ENCODE data around the gene ROBO1.

GRCh38 chr3:78879295-78879860 lies 888.4 kb downstream of the ROBO1 start:
- TF ChIP-seq EZH2phosphoT487 (IDR thresholded peaks at IDR 0.05) (no peak), EZH2 (IDR thresholded peaks at IDR 0.05) (no peak)
- TF ChIP-seq, protein P1, sequence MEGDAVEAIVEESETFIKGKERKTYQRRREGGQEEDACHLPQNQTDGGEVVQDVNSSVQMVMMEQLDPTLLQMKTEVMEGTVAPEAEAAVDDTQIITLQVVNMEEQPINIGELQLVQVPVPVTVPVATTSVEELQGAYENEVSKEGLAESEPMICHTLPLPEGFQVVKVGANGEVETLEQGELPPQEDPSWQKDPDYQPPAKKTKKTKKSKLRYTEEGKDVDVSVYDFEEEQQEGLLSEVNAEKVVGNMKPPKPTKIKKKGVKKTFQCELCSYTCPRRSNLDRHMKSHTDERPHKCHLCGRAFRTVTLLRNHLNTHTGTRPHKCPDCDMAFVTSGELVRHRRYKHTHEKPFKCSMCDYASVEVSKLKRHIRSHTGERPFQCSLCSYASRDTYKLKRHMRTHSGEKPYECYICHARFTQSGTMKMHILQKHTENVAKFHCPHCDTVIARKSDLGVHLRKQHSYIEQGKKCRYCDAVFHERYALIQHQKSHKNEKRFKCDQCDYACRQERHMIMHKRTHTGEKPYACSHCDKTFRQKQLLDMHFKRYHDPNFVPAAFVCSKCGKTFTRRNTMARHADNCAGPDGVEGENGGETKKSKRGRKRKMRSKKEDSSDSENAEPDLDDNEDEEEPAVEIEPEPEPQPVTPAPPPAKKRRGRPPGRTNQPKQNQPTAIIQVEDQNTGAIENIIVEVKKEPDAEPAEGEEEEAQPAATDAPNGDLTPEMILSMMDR (IDR thresholded peaks at IDR 0.05) = no peak
